HEK293 (cell line): Measurements from ENCODE around the gene ZSCAN16.

Source experiments
- EGR2 ChIP-seq: fragments of 450-650 bp; formaldehyde crosslinking; IDR thresholded peaks from 2 replicates; pipeline ENCODE4 v1.5.1; 2016; ENCODE audit warnings: low read depth, missing biosample characterization, missing genetic modification characterization
- GFI1B ChIP-seq: fragments of 450-650 bp; formaldehyde crosslinking; IDR thresholded peaks from 2 replicates; pipeline ENCODE4 v1.5.1; 2016; ENCODE audit warnings: missing biosample characterization, missing genetic modification characterization
- IKZF3 ChIP-seq: fragments of 450-650 bp; IDR thresholded peaks from 2 replicates; pipeline ENCODE4 v1.5.0; 2018; ENCODE audit warnings: missing biosample characterization, mild to moderate bottlenecking, missing genetic modification characterization, moderate library complexity
- OSR2 ChIP-seq: fragments of 450-650 bp; formaldehyde crosslinking; IDR thresholded peaks from 2 replicates; pipeline ENCODE4 v1.5.1; 2016; ENCODE audit warnings: missing biosample characterization, missing genetic modification characterization
- SCRT2 ChIP-seq: fragments of 450-650 bp; formaldehyde crosslinking; IDR thresholded peaks from 2 replicates; pipeline ENCODE4 v1.5.1; 2016; ENCODE audit warnings: missing biosample characterization, missing genetic modification characterization
- SP2 ChIP-seq: fragments of 450-650 bp; formaldehyde crosslinking; IDR thresholded peaks from 2 replicates; pipeline ENCODE4 v1.5.1; 2016; ENCODE audit warnings: missing biosample characterization, missing genetic modification characterization
- TRIM28 ChIP-seq: IDR thresholded peaks from 2 replicates; pipeline ENCODE4 v1.6.1; 2011; ENCODE audit warnings: low read length, control low read depth, borderline replicate concordance
- ZBTB8A ChIP-seq: fragments of 450-650 bp; formaldehyde crosslinking; IDR thresholded peaks from 2 replicates; pipeline ENCODE4 v1.5.1; 2016; ENCODE audit warnings: missing biosample characterization, missing genetic modification characterization
- ZNF175 ChIP-seq: fragments of 450-650 bp; formaldehyde crosslinking; IDR thresholded peaks from 2 replicates; pipeline ENCODE4 v1.5.1; 2016; ENCODE audit warnings: missing biosample characterization, missing genetic modification characterization
- ZNF19 ChIP-seq: fragments of 450-650 bp; formaldehyde crosslinking; IDR thresholded peaks from 2 replicates; pipeline ENCODE4; 2016; ENCODE audit warnings: missing biosample characterization, missing genetic modification characterization, low read depth
- ZNF202 ChIP-seq: fragments of 450-650 bp; formaldehyde crosslinking; IDR thresholded peaks from 2 replicates; pipeline ENCODE4 v1.5.1; 2016; ENCODE audit warnings: missing biosample characterization, missing genetic modification characterization, borderline replicate concordance
- ZNF311 ChIP-seq: fragments of 450-650 bp; formaldehyde crosslinking; IDR thresholded peaks from 2 replicates; pipeline ENCODE4 v1.5.1; 2017; ENCODE audit warnings: missing biosample characterization, missing genetic modification characterization, borderline replicate concordance
- ZNF341 ChIP-seq: fragments of 450-650 bp; formaldehyde crosslinking; IDR thresholded peaks from 2 replicates; pipeline ENCODE4; 2016; ENCODE audit warnings: low read depth, missing biosample characterization, missing genetic modification characterization
- ZNF404 ChIP-seq: fragments of 450-650 bp; formaldehyde crosslinking; IDR thresholded peaks from 2 replicates; pipeline ENCODE4 v1.5.1; 2017; ENCODE audit warnings: missing biosample characterization, missing genetic modification characterization
- ZNF416 ChIP-seq: fragments of 450-650 bp; formaldehyde crosslinking; IDR thresholded peaks from 2 replicates; pipeline ENCODE4 v1.5.1; 2016; ENCODE audit warnings: missing biosample characterization, missing genetic modification characterization
- ZNF423 ChIP-seq: fragments of 450-650 bp; formaldehyde crosslinking; IDR thresholded peaks from 2 replicates; pipeline ENCODE4 v1.5.1; 2016; ENCODE audit warnings: missing biosample characterization, missing genetic modification characterization
- ZNF530 ChIP-seq: fragments of 450-650 bp; formaldehyde crosslinking; IDR thresholded peaks from 2 replicates; pipeline ENCODE4 v1.5.1; 2016; ENCODE audit warnings: low read depth, missing biosample characterization, missing genetic modification characterization
- ZNF548 ChIP-seq: fragments of 450-650 bp; formaldehyde crosslinking; IDR thresholded peaks from 2 replicates; pipeline ENCODE4 v1.5.1; 2016; ENCODE audit warnings: missing biosample characterization, missing genetic modification characterization
- ZNF549 ChIP-seq: fragments of 450-650 bp; IDR thresholded peaks from 2 replicates; pipeline ENCODE4 v1.5.1; 2018; ENCODE audit warnings: missing biosample characterization, missing genetic modification characterization, mild to moderate bottlenecking, inconsistent platforms, moderate library complexity
- ZNF558 ChIP-seq: fragments of 450-650 bp; formaldehyde crosslinking; IDR thresholded peaks from 2 replicates; pipeline ENCODE4 v1.5.1; 2016; ENCODE audit warnings: missing biosample characterization, missing genetic modification characterization
- ZNF623 ChIP-seq: fragments of 450-650 bp; formaldehyde crosslinking; IDR thresholded peaks from 2 replicates; pipeline ENCODE4 v1.5.1; 2016; ENCODE audit warnings: missing biosample characterization, missing genetic modification characterization
- ZNF654 ChIP-seq: fragments of 450-650 bp; formaldehyde crosslinking; IDR thresholded peaks from 2 replicates; pipeline ENCODE4 v1.5.1; 2016; ENCODE audit warnings: low read depth, missing biosample characterization, missing genetic modification characterization
- ZNF677 ChIP-seq: fragments of 450-650 bp; IDR thresholded peaks from 2 replicates; pipeline ENCODE4 v1.5.0; 2018; ENCODE audit warnings: missing biosample characterization, mild to moderate bottlenecking, missing genetic modification characterization, moderate library complexity
- ZSCAN4 ChIP-seq: fragments of 450-650 bp; formaldehyde crosslinking; IDR thresholded peaks from 2 replicates; pipeline ENCODE4 v1.5.1; 2017; ENCODE audit warnings: missing biosample characterization, missing genetic modification characterization
- TF ChIP-seq, protein P1 (sequence below): fragments of 450-650 bp; formaldehyde crosslinking; IDR thresholded peaks from 2 replicates; pipeline ENCODE4 v1.5.0; 2017; ENCODE audit warnings: missing biosample characterization, missing genetic modification characterization, borderline replicate concordance
- TF ChIP-seq, protein P2 (sequence below): fragments of 450-650 bp; formaldehyde crosslinking; IDR thresholded peaks from 2 replicates; pipeline ENCODE4 v1.5.1; 2016; ENCODE audit warnings: missing biosample characterization, missing genetic modification characterization, borderline replicate concordance
- TF ChIP-seq, protein P3 (sequence below): fragments of 450-650 bp; formaldehyde crosslinking; conservative IDR thresholded peaks from 2 replicates; pipeline ENCODE4 v1.5.1; 2016; ENCODE audit warnings: low read depth, missing biosample characterization, missing genetic modification characterization

The ZSCAN16 gene

GRCh38 chr6:28136585-28137504 lies 12.4 kb downstream of the ZSCAN16 start (continued):
- TF ChIP-seq, protein P1, sequence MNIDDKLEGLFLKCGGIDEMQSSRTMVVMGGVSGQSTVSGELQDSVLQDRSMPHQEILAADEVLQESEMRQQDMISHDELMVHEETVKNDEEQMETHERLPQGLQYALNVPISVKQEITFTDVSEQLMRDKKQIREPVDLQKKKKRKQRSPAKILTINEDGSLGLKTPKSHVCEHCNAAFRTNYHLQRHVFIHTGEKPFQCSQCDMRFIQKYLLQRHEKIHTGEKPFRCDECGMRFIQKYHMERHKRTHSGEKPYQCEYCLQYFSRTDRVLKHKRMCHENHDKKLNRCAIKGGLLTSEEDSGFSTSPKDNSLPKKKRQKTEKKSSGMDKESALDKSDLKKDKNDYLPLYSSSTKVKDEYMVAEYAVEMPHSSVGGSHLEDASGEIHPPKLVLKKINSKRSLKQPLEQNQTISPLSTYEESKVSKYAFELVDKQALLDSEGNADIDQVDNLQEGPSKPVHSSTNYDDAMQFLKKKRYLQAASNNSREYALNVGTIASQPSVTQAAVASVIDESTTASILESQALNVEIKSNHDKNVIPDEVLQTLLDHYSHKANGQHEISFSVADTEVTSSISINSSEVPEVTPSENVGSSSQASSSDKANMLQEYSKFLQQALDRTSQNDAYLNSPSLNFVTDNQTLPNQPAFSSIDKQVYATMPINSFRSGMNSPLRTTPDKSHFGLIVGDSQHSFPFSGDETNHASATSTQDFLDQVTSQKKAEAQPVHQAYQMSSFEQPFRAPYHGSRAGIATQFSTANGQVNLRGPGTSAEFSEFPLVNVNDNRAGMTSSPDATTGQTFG (tag by site-specific recombination): no peak
- TF ChIP-seq ZNF677 (tag by site-specific recombination) (no peak), ZNF654 (no peak), ZNF423 (no peak), ZNF404 (tag by site-specific recombination) (no peak), ZBTB8A (tag by site-specific recombination) (peak; percentile 70), ZNF341 (tag by site-specific recombination) (peak; percentile 80), OSR2 (no peak; the same call in 1 of the 2 replicates), ZNF558 (tag by site-specific recombination) (peak; percentile 75; the same call in 1 of the 2 replicates), GFI1B (tag by site-specific recombination) (peak; percentile 41; the same call in 1 of the 2 replicates), TRIM28 (no peak), ZNF623 (tag by site-specific recombination) (peak; percentile 16; the same call in 1 of the 2 replicates), ZNF175 (tag by site-specific recombination) (no peak), SCRT2 (tag by site-specific recombination) (no peak; the same call in 1 of the 2 replicates), ZNF202 (tag by site-specific recombination) (no peak), ZNF549 (tag by site-specific recombination) (no peak), ZNF416 (no peak), SP2 (peak; percentile 71), ZSCAN4 (tag by site-specific recombination) (peak; percentile 23; the same call in 1 of the 2 replicates), ZNF530 (tag by site-specific recombination) (no peak), IKZF3 (tag by site-specific recombination) (peak; percentile 92), ZNF311 (no peak), ZNF19 (no peak), ZNF548 (tag by site-specific recombination) (no peak), EGR2 (tag by site-specific recombination) (0 out of 2 replicates have a peak, but pooled peaks have one; percentile 9)
- TF ChIP-seq, protein P2, sequence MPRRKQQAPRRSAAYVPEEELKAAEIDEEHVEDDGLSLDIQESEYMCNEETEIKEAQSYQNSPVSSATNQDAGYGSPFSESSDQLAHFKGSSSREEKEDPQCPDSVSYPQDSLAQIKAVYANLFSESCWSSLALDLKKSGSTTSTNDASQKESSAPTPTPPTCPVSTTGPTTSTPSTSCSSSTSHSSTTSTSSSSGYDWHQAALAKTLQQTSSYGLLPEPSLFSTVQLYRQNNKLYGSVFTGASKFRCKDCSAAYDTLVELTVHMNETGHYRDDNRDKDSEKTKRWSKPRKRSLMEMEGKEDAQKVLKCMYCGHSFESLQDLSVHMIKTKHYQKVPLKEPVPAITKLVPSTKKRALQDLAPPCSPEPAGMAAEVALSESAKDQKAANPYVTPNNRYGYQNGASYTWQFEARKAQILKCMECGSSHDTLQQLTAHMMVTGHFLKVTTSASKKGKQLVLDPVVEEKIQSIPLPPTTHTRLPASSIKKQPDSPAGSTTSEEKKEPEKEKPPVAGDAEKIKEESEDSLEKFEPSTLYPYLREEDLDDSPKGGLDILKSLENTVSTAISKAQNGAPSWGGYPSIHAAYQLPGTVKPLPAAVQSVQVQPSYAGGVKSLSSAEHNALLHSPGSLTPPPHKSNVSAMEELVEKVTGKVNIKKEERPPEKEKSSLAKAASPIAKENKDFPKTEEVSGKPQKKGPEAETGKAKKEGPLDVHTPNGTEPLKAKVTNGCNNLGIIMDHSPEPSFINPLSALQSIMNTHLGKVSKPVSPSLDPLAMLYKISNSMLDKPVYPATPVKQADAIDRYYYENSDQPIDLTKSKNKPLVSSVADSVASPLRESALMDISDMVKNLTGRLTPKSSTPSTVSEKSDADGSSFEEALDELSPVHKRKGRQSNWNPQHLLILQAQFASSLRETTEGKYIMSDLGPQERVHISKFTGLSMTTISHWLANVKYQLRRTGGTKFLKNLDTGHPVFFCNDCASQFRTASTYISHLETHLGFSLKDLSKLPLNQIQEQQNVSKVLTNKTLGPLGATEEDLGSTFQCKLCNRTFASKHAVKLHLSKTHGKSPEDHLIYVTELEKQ: peak; percentile 70; the same call in 1 of the 2 replicates
- TF ChIP-seq, protein P3, sequence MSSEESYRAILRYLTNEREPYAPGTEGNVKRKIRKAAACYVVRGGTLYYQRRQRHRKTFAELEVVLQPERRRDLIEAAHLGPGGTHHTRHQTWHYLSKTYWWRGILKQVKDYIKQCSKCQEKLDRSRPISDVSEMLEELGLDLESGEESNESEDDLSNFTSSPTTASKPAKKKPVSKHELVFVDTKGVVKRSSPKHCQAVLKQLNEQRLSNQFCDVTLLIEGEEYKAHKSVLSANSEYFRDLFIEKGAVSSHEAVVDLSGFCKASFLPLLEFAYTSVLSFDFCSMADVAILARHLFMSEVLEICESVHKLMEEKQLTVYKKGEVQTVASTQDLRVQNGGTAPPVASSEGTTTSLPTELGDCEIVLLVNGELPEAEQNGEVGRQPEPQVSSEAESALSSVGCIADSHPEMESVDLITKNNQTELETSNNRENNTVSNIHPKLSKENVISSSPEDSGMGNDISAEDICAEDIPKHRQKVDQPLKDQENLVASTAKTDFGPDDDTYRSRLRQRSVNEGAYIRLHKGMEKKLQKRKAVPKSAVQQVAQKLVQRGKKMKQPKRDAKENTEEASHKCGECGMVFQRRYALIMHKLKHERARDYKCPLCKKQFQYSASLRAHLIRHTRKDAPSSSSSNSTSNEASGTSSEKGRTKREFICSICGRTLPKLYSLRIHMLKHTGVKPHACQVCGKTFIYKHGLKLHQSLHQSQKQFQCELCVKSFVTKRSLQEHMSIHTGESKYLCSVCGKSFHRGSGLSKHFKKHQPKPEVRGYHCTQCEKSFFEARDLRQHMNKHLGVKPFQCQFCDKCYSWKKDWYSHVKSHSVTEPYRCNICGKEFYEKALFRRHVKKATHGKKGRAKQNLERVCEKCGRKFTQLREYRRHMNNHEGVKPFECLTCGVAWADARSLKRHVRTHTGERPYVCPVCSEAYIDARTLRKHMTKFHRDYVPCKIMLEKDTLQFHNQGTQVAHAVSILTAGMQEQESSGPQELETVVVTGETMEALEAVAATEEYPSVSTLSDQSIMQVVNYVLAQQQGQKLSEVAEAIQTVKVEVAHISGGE (tag by site-specific recombination): peak; percentile 99
